Activated CD8-positive, alpha-beta T cell treated with anti-CD3 and anti-CD28 coated beads for 36 hours (primary cell): Measurements from ENCODE around the gene ZNF514. TPM values are rescaled to one million over a fixed set of nuclear protein-coding genes. Genes with fewer than 3 reads are reported as not detected.

Experiments
- ATAC-seq: fragments of 200-7000 bp; cut with Tn5 transposase; one replicate; pipeline ENCODE4 v1.10.0; 2021; ENCODE audit warnings: mild to moderate bottlenecking, moderate library complexity
- CTCF ChIA-PET: fragments of 350-600 bp; sonication (Branson Sonifier 250); formaldehyde crosslinking; loops from one replicate; lab custom pipeline; 2021; ENCODE audit warnings: antibody characterized with exemption; lab: Charles Lee
- POLR2A ChIA-PET: fragments of 350-600 bp; sonication (Branson Sonifier 250); formaldehyde crosslinking; loops from one replicate; lab custom pipeline; 2021; ENCODE audit warnings: antibody characterized with exemption; lab: Charles Lee
- DNase-seq: peaks from one replicate; pipeline ENCODE4 v3.0.0-alpha.2; 2020
- H3K27ac Mint-ChIP-seq: one replicate; pipeline ENCODE4 v1.8.0; 2021; ENCODE audit warnings: mild to moderate bottlenecking, mixed read lengths
- H3K27me3 Mint-ChIP-seq: one replicate; pipeline ENCODE4 v1.8.0; 2021; ENCODE audit warnings: mixed read lengths
- H3K36me3 Mint-ChIP-seq: one replicate; pipeline ENCODE4 v1.8.0; 2021; ENCODE audit warnings: low read depth, mixed read lengths
- H3K4me1 Mint-ChIP-seq: one replicate; pipeline ENCODE4 v1.8.0; 2021; ENCODE audit warnings: low read depth, mixed read lengths
- H3K4me3 Mint-ChIP-seq: one replicate; pipeline ENCODE4 v1.8.0; 2021; ENCODE audit warnings: mild to moderate bottlenecking, moderate library complexity, mixed read lengths
- H3K9me3 Mint-ChIP-seq: one replicate; pipeline ENCODE4 v1.8.0; 2021; ENCODE audit warnings: mixed read lengths
- CTCF ChIP-seq: fragments of 200-600 bp; IDR thresholded peaks from one replicate; pipeline ENCODE4 v1.8.0; 2022; ENCODE audit warnings: antibody characterized with exemption, mild to moderate bottlenecking
- intact Hi-C: fragments of 100-400 bp; cut with micrococcal nuclease; formaldehyde crosslinking; loops from one replicate; pipeline ENCODE4 v1.10.0; 2022
- total RNA-seq, 2 experiments: library from RNA; stranded (reverse); gene quantifications; one replicate each; pipeline ENCODE4 v1.2.3, GENCODE V29; 2021

ZNF514 gene
- total RNA-seq, 2 experiments from 2014 or later, result 14.0 to 15.6 TPM

GRCh38 chr2:95121407-95122196, 38.0 kb downstream of the ZNF514 start, which contains the start of gene MRPS5:
MRPS5 (minus strand) TSS chr2:95121808; CDS start chr2:95121791, 17 bp downstream.
- no peaks in the 10 kb centered on the region for H3K27me3 Mint-ChIP-seq
- no peaks in the 10 kb centered on the region for H3K9me3 Mint-ChIP-seq
- peaks cover 37% of the 10 kb centered on the region for H3K4me1 Mint-ChIP-seq
- peak; percentile 97 for ATAC-seq
- peak within 1 kb of the TSS; percentile 82 for H3K4me3 Mint-ChIP-seq
- ChIA-PET CTCF (interaction anchor here (0.7 to 12.0 kb wide), 8 partner anchors 7 to 103 kb away, joined by 3 to 223 read pairs (median 4); partner anchors contain the start of genes MAL and ZNF2), POLR2A (interaction anchor here (0.6 to 2.4 kb wide), 8 partner anchors 38 to 98 kb away, joined by 3 to 10 read pairs (median 4); partner anchors contain the start of genes ZNF2 and ZNF514)
- TF ChIP-seq CTCF, result no peak
- H3K27ac Mint-ChIP-seq, result peak within 1 kb of the TSS; percentile 93
- intact Hi-C loops, result loop anchor here (5.0 kb wide), 1 partner anchor 36 kb away; the partner anchor contains the start of gene ZNF514
- peak; percentile 90 for DNase-seq
- peaks cover 34% of the 10 kb centered on the region for H3K36me3 Mint-ChIP-seq

- TF ChIP-seq CTCF, result no peak
- ChIA-PET CTCF (interaction anchor here (0.7 to 12.0 kb wide), 8 partner anchors 27 to 102 kb away, joined by 3 to 223 read pairs (median 4); partner anchors contain the start of genes MAL and ZNF2), POLR2A (interaction anchor here (0.6 to 2.4 kb wide), 9 partner anchors 39 to 98 kb away, joined by 3 to 10 read pairs (median 4); partner anchors contain the start of genes ZNF2 and ZNF514)
- Mint-ChIP-seq H3K27ac (peak overlapping the region; percentile 93), H3K27me3 (no peaks in the 10 kb centered on the region), H3K4me3 (peak overlapping the region; percentile 82), H3K36me3 (peaks cover 37% of the 10 kb centered on the region), H3K9me3 (no peaks in the 10 kb centered on the region), H3K4me1 (peaks cover 37% of the 10 kb centered on the region)
- no peak for ATAC-seq
- no peak for DNase-seq
- intact Hi-C loops, result loop anchor here (5.0 kb wide), 1 partner anchor 36 kb away; the partner anchor contains the start of gene ZNF514
These were observed 38.6 kb downstream of the ZNF514 start for GRCh38 chr2:95121093-95121406.

GRCh38 chr2:95115418-95115817, 44.2 kb downstream of the ZNF514 start:
- POLR2A ChIA-PET, result interaction anchor here (0.9 to 2.8 kb wide), 3 partner anchors 36 to 47 kb away, joined by 3 to 10 read pairs (median 3); no protein-coding TSS in a partner anchor
- Mint-ChIP-seq H3K27me3 (no peaks in the 10 kb centered on the region), H3K4me1 (peaks cover 39% of the 10 kb centered on the region), H3K9me3 (no peaks in the 10 kb centered on the region), H3K36me3 (peaks cover 55% of the 10 kb centered on the region), H3K4me3 (no peak overlapping the region), H3K27ac (no peak overlapping the region)
- CTCF ChIA-PET, result interaction anchor here (0.6 to 12.0 kb wide), 30 partner anchors 9 to 159 kb away, joined by 3 to 223 read pairs (median 6); partner anchors contain the start of genes MAL and ZNF2
- peak; percentile 90 for TF ChIP-seq CTCF
- DNase-seq, result peak; percentile 85
- peak; percentile 97 for ATAC-seq
- intact Hi-C loops, result loop anchor here (2.0 to 5.0 kb wide), 2 partner anchors 38 to 93 kb away; no protein-coding TSS in a partner anchor

- no peak overlapping the region for H3K27ac Mint-ChIP-seq
These were observed 46.2 kb downstream of the ZNF514 start for GRCh38 chr2:95113464-95113863.

More at GRCh38 chr2:95113464-95113863, 46.2 kb downstream of the ZNF514 start:
- TF ChIP-seq CTCF, result no peak
- DNase-seq (no peak), ATAC-seq (no peak)
- Mint-ChIP-seq H3K36me3 (peaks cover 48% of the 10 kb centered on the region), H3K9me3 (no peaks in the 10 kb centered on the region), H3K27me3 (no peaks in the 10 kb centered on the region), H3K4me1 (peaks cover 20% of the 10 kb centered on the region), H3K4me3 (no peak overlapping the region)
- intact Hi-C loops, result no loop called here
- CTCF ChIA-PET, result interaction anchor here (1.4 to 12.0 kb wide), 5 partner anchors 9 to 89 kb away, joined by 4 to 223 read pairs (median 19); partner anchors contain the start of genes MAL and MRPS5
- POLR2A ChIA-PET, result interaction anchor here (2.8 kb wide), 1 partner anchor 34 kb away, joined by 10 read pairs; no protein-coding TSS in a partner anchor
